CD4-positive, CD25-positive, alpha-beta regulatory T cell (primary cell): ENCODE measurements around the gene C2CD4C. TPM values are rescaled to one million over a fixed set of nuclear protein-coding genes. Genes with fewer than 3 reads are reported as not detected.
"Not testable (repeated sequence)": the region's sequence is repeated elsewhere in the genome, so short reads cannot be mapped to it uniquely, and the experiment has no call there.

Source experiments
- ATAC-seq, 2 donors: fragments of 150-1000 bp; cut with Tn5 transposase; one replicate each; pipeline ENCODE4 v1.10.0; 2021; ENCODE audit warnings: low read depth in 2 of 2, moderate number of reproducible peaks in 2 of 2, moderate library complexity in 1 of 2
- DNase-seq, 3 donors: peaks; one replicate each; pipeline versions ENCODE4 v3.0.0 to v3.0.0-alpha.2; 2012 to 2022; ENCODE audit warnings: mixed read lengths in 1 of 3
- H3K27ac ChIP-seq: one replicate; pipeline ENCODE4 v1.7.0; 2013; ENCODE audit warnings: mild to moderate bottlenecking, low read length; ENCODE audit not compliant: insufficient read depth, poor library complexity, severe bottlenecking
- H3K27me3 ChIP-seq: one replicate; pipeline ENCODE4 v1.7.0; 2013; ENCODE audit warnings: low read length; ENCODE audit not compliant: control insufficient read depth, insufficient read depth
- H3K36me3 ChIP-seq: one replicate; pipeline ENCODE4 v1.7.0; 2013; ENCODE audit warnings: mild to moderate bottlenecking, low read length, moderate library complexity; ENCODE audit not compliant: control insufficient read depth, insufficient read depth
- H3K4me1 ChIP-seq: 2 replicates; pipeline ENCODE4 v1.7.0; 2013; ENCODE audit warnings: mild to moderate bottlenecking, low read length; ENCODE audit not compliant: insufficient read depth, control insufficient read depth, poor library complexity, severe bottlenecking
- H3K4me3 ChIP-seq: one replicate; pipeline ENCODE4 v1.7.0; 2013; ENCODE audit warnings: low read depth, mild to moderate bottlenecking, low read length, moderate library complexity
- H3K9me3 ChIP-seq, 2 experiments: 1 replicate in 1 of 2; 2 replicates in 1 of 2; pipeline ENCODE4 v1.7.0; 2013; ENCODE audit warnings: low read length in 2 of 2, mild to moderate bottlenecking in 1 of 2, moderate library complexity in 1 of 2; ENCODE audit not compliant: control insufficient read depth in 2 of 2
- H3K27ac Mint-ChIP-seq, 3 donors: one replicate each; pipeline ENCODE4 v1.8.0; 2020 to 2022; ENCODE audit warnings: mild to moderate bottlenecking in 3 of 3, mixed read lengths in 3 of 3, moderate library complexity in 2 of 3
- H3K27me3 Mint-ChIP-seq: one replicate; pipeline ENCODE4 v1.8.0; 2022; ENCODE audit warnings: mild to moderate bottlenecking, mixed read lengths
- H3K36me3 Mint-ChIP-seq: one replicate; pipeline ENCODE4 v1.8.0; 2020; ENCODE audit warnings: mixed read lengths
- H3K4me1 Mint-ChIP-seq, 4 donors: one replicate each; pipeline ENCODE4 v1.8.0; 2020 to 2022; ENCODE audit warnings: mixed read lengths in 4 of 4, mild to moderate bottlenecking in 1 of 4
- H3K4me3 Mint-ChIP-seq, 4 donors: one replicate each; pipeline ENCODE4 v1.8.0; 2020 to 2022; ENCODE audit warnings: mild to moderate bottlenecking in 4 of 4, mixed read lengths in 4 of 4, moderate library complexity in 3 of 4
- H3K9me3 Mint-ChIP-seq, 7 donors: one replicate each; pipeline ENCODE4 v1.8.0; 2020 to 2022; ENCODE audit warnings: mixed read lengths in 7 of 7, mild to moderate bottlenecking in 3 of 7, moderate library complexity in 2 of 7
- polyA plus RNA-seq, 4 donors: library from polyadenylated mRNA; unstranded; fragments of 300-500 nt; fragmentation: Illumina TruSeq; gene quantifications; one replicate each; pipeline ENCODE4 v1.2.3, GENCODE V29; 2021
- total RNA-seq: library from RNA; stranded (reverse); gene quantifications from one replicate; pipeline ENCODE4 v1.2.3, GENCODE V29; 2022

The C2CD4C gene
- total and polyA plus RNA-seq, 5 donors from 2014 or later, result not detected

GRCh38 chr19:425056-425455, 16.1 kb upstream of the C2CD4C start:
- no peaks in the 10 kb centered on the region for H3K27me3 ChIP-seq
- no peak overlapping the region for H3K27ac Mint-ChIP-seq
- no peak overlapping the region for H3K4me3 Mint-ChIP-seq
- H3K9me3 ChIP-seq, result no peaks in the 10 kb centered on the region
- H3K36me3 ChIP-seq, result no peaks in the 10 kb centered on the region
- H3K27me3 Mint-ChIP-seq, result no peaks in the 10 kb centered on the region
- DNase-seq (no peak), ATAC-seq (no peak)
- H3K4me3 ChIP-seq, result no peak overlapping the region
- H3K9me3 Mint-ChIP-seq, result peaks cover 0 to under 1% (median 0%) of the 10 kb centered on the region in 7 donors
- no peaks in the 10 kb centered on the region for H3K4me1 Mint-ChIP-seq
- no peaks in the 10 kb centered on the region for H3K4me1 ChIP-seq
- H3K36me3 Mint-ChIP-seq, result no peaks in the 10 kb centered on the region
- no peak overlapping the region for H3K27ac ChIP-seq

DNA sequence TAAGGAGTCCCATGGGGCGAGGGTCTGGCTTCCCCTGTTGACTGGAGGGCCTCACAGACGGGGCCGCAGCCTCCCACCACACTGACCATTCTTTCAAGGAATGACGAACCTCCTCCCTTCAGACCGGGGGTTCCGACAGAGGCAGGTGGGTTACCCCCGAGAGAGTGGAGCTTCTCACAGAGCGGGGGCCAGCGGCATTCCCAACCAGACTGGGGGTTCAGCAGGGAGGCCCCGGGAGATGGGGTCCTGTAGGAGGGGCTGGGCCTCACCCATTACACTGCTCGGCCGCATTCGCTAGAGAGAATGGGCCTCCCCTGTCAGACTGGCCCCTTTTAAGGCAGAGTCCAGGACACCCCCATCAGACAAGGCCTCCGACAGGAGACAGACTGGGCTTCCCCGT, 15.6 kb upstream of the C2CD4C start:
- Mint-ChIP-seq H3K36me3 (no peaks in the 10 kb centered on the region), H3K4me1 (no peaks in the 10 kb centered on the region), H3K27ac (no peak overlapping the region), H3K9me3 (no peaks in the 10 kb centered on the region), H3K27me3 (no peaks in the 10 kb centered on the region), H3K4me3 (no peak overlapping the region)
- no peaks in the 10 kb centered on the region for H3K9me3 ChIP-seq
- H3K4me3 ChIP-seq, result no peak overlapping the region
- H3K27ac ChIP-seq, result no peak overlapping the region
- no peaks in the 10 kb centered on the region for H3K36me3 ChIP-seq
- no peaks in the 10 kb centered on the region for H3K4me1 ChIP-seq
- DNase-seq, result no peak
- no peak for ATAC-seq
- no peaks in the 10 kb centered on the region for H3K27me3 ChIP-seq

DNA sequence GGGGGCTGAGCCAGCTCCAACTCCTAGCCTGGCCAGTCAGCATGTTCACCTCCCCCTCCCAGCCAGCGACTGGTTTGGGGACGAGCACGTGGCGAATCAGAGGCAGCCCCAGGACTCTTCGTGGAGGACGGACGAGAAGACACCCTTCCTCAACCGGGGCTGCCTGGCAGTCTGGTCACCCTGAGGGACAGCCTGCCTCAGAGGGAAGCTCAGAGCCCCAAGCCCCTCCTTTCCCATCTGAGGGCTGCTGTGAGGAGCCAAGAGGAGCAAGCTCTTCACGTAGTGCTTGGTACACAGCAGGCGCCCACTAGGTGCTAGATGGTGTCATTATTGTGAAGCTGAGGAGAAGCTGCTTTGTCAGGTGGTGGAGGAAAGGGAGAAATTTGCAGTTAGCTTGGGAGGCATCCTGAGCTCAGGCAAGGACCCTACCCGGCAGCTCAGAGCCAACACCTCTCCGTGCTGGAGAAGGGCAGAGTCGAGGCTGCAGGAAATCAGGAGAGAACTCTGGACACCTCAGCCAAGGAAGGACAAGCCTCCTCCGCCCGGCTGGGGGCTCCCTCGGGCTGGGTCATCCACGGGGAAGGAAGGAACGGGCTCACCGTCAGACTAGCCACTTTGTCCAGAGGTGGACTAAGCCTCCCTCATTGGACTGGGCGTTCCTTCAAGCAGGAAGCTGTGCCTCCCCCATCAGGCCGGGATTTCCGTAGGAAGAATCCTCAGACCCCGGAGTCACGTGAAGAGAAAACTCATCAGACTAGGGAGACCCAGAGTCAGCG, 14.9 kb upstream of the C2CD4C start:
- no peaks in the 10 kb centered on the region for H3K4me1 ChIP-seq
- Mint-ChIP-seq H3K9me3 (no peaks in the 10 kb centered on the region), H3K4me3 (no peak overlapping the region), H3K4me1 (no peaks in the 10 kb centered on the region), H3K27me3 (no peaks in the 10 kb centered on the region), H3K36me3 (no peaks in the 10 kb centered on the region), H3K27ac (no peak overlapping the region)
- H3K4me3 ChIP-seq, result no peak overlapping the region
- H3K9me3 ChIP-seq, result no peaks in the 10 kb centered on the region
- H3K36me3 ChIP-seq, result no peaks in the 10 kb centered on the region
- H3K27ac ChIP-seq, result no peak overlapping the region
- H3K27me3 ChIP-seq, result no peaks in the 10 kb centered on the region
- ATAC-seq (no peak), DNase-seq (no peak)

GRCh38 chr19:422917-423226, 13.9 kb upstream of the C2CD4C start:
- not testable (repeated sequence) for H3K36me3 Mint-ChIP-seq, H3K27me3 Mint-ChIP-seq, H3K4me3 Mint-ChIP-seq, H3K27ac ChIP-seq, H3K36me3 ChIP-seq, H3K27ac Mint-ChIP-seq, H3K9me3 Mint-ChIP-seq, H3K27me3 ChIP-seq, DNase-seq, H3K9me3 ChIP-seq, H3K4me1 Mint-ChIP-seq, H3K4me3 ChIP-seq, H3K4me1 ChIP-seq, ATAC-seq

- Mint-ChIP-seq H3K4me1 (no peaks in the 10 kb centered on the region), H3K27ac (no peak overlapping the region), H3K9me3 (no peaks in the 10 kb centered on the region), H3K4me3 (no peak overlapping the region), H3K36me3 (no peaks in the 10 kb centered on the region), H3K27me3 (no peaks in the 10 kb centered on the region)
- H3K4me3 ChIP-seq, result no peak overlapping the region
- H3K27ac ChIP-seq, result no peak overlapping the region
- DNase-seq (no peak), ATAC-seq (no peak)
- no peaks in the 10 kb centered on the region for H3K4me1 ChIP-seq
- no peaks in the 10 kb centered on the region for H3K9me3 ChIP-seq
- no peaks in the 10 kb centered on the region for H3K36me3 ChIP-seq
- no peaks in the 10 kb centered on the region for H3K27me3 ChIP-seq
Observed at GRCh38 chr19:422213-422916, 13.4 kb upstream of the C2CD4C start.

GRCh38 chr19:419721-420515, 11.0 kb upstream of the C2CD4C start:
- Mint-ChIP-seq H3K27me3 (no peaks in the 10 kb centered on the region), H3K4me3 (no peak overlapping the region), H3K9me3 (no peaks in the 10 kb centered on the region), H3K4me1 (no peaks in the 10 kb centered on the region), H3K27ac (no peak overlapping the region), H3K36me3 (no peaks in the 10 kb centered on the region)
- Histone ChIP-seq H3K36me3 (no peaks in the 10 kb centered on the region), H3K9me3 (no peaks in the 10 kb centered on the region), H3K4me1 (no peaks in the 10 kb centered on the region), H3K27me3 (no peaks in the 10 kb centered on the region), H3K27ac (no peak overlapping the region), H3K4me3 (no peak overlapping the region)
- ATAC-seq (no peak), DNase-seq (no peak)

- DNase-seq, result no peak
- H3K4me3 ChIP-seq, result no peak overlapping the region
Observed at GRCh38 chr19:418761-419671, 10.1 kb upstream of the C2CD4C start.

More at GRCh38 chr19:418761-419671, 10.1 kb upstream of the C2CD4C start:
- Mint-ChIP-seq H3K9me3 (no peaks in the 10 kb centered on the region), H3K27ac (no peak overlapping the region), H3K36me3 (no peaks in the 10 kb centered on the region), H3K4me3 (no peak overlapping the region), H3K27me3 (no peaks in the 10 kb centered on the region), H3K4me1 (no peaks in the 10 kb centered on the region)
- H3K36me3 ChIP-seq, result no peaks in the 10 kb centered on the region
- no peaks in the 10 kb centered on the region for H3K4me1 ChIP-seq
- H3K9me3 ChIP-seq, result no peaks in the 10 kb centered on the region
- no peaks in the 10 kb centered on the region for H3K27me3 ChIP-seq
- no peak overlapping the region for H3K27ac ChIP-seq
- no peak for ATAC-seq
